DMS114 treated with DMSO at 0.1 percent for 48 hours (cell line): Measurements from ENCODE around the gene NUP35.
A peak's percentile ranks its signal among the peaks of the same experiment; 100 is the strongest.

ENCODE experiments used
- DNase-seq: peaks from one replicate; lab custom pipeline; 2025; ENCODE audit not compliant: unreplicated experiment; lab: John Stamatoyannopoulos, UW

Gene NUP35, protein sequence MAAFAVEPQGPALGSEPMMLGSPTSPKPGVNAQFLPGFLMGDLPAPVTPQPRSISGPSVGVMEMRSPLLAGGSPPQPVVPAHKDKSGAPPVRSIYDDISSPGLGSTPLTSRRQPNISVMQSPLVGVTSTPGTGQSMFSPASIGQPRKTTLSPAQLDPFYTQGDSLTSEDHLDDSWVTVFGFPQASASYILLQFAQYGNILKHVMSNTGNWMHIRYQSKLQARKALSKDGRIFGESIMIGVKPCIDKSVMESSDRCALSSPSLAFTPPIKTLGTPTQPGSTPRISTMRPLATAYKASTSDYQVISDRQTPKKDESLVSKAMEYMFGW

GRCh38 chr2:183124222-183124956 is at the start of gene NUP35:
Gene NUP35 (plus strand): TSS chr2:183124443. CDS start chr2:183124458, 15 bp downstream.
- DNase-seq, result peak; percentile 72

DNA sequence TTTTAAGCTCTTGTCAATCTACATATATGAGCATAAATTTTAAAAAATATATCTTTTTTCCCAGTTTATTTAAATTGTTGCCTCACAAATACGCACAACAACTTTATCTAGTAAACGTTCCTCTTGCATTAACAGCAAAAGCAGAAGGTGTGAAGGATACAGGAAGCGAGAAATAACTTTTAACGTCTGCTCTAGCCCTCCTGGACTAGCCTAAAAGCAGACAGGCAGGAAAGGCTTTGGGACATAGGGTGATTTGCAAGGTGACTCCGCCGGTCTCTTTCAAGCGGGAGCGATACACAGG is 46.1 kb upstream of the NUP35 start:
- DNase-seq, result no peak

- DNase-seq, result peak; percentile 67
Observed at GRCh38 chr2:183078464-183079138, 45.6 kb upstream of the NUP35 start, which contains the start of gene DUSP19. Gene DUSP19 (plus strand): TSS chr2:183078747. CDS start chr2:183078934, 187 bp downstream.

DNA sequence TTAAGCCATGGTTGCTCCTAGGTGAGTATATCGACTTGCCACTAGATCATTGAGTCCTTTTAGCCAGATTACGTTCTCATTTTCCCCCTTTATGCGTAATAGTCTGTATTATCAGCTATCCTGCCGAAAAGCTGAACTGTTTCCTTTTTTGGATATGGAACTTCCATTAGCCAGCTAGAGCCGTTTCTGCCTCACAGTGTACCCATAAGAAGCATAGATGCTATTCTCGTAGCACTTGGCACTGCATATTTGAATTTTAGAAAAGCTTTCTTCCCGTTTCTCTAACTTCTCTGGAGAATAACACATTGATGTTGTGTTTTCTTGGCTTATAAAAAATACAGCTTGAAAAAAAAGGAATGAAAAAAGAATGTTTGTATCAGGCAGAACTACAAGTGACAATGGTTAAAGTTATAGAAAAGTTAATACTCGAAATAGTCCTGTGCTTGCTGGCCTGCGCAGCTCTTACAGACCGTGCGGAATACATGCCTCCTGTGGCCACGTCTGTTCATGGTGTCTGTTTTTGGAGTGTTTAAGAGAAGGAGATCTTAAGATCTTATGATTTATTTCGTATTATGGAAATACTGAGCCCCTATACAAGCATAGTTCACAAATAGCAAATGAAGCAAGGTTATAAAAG is 45.0 kb upstream of the NUP35 start:
- no peak for DNase-seq

GRCh38 chr2:183081911-183082310 is 42.3 kb upstream of the NUP35 start:
- DNase-seq, result no peak

DNA sequence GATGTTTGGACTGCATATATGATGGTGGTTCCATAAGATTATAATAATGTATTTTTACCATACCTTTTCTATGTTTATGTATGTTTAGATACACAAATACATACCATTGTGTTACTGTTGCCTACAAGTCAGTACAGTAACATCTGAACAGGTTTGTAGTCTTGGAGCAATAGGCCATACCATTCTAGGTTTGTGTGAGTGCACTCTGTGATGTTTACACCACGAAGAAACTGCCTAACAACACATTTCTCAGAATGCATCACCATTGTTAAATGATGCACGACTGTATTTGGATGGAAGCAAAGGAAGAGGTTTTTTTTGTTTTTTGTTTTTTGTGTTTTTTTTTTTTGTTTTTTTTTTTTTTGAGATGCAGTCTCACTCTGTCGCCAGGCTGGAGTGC is 36.2 kb upstream of the NUP35 start:
- no peak for DNase-seq

GRCh38 chr2:183089192-183089851 is 34.9 kb upstream of the NUP35 start:
- DNase-seq, result no peak

DNA sequence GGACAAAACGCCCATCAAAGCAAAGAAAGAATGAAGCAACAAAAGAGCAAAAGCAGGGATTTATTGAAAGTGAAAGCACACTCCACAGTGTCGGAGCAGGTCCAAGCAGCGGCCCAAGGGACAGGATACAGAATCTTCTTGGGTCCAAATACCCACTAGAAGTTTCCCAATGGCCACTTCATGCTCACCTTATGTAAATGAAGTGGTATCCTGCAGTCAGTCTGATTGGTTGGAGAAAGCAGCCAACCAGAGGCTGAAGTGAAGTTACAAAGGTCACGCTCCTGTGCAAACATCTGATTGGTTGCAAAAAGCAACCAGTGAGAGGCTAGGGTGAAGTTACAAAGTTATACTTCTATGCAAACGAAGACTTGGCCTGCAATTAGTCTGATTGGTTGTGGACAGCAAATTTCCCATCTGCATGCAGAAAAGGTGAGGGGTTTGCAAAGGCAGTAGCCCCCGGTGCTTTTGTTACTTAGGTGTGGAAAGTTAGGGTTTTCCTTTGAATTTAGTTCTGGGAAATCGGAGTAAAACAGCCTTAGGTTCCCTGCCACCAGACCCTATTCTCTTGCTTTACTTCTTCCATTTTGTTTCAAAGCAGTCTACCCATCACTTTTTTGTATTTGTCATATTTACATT is 32.8 kb upstream of the NUP35 start:
- no peak for DNase-seq

GRCh38 chr2:183091954-183092345 is 32.3 kb upstream of the NUP35 start:
- no peak for DNase-seq

DNA sequence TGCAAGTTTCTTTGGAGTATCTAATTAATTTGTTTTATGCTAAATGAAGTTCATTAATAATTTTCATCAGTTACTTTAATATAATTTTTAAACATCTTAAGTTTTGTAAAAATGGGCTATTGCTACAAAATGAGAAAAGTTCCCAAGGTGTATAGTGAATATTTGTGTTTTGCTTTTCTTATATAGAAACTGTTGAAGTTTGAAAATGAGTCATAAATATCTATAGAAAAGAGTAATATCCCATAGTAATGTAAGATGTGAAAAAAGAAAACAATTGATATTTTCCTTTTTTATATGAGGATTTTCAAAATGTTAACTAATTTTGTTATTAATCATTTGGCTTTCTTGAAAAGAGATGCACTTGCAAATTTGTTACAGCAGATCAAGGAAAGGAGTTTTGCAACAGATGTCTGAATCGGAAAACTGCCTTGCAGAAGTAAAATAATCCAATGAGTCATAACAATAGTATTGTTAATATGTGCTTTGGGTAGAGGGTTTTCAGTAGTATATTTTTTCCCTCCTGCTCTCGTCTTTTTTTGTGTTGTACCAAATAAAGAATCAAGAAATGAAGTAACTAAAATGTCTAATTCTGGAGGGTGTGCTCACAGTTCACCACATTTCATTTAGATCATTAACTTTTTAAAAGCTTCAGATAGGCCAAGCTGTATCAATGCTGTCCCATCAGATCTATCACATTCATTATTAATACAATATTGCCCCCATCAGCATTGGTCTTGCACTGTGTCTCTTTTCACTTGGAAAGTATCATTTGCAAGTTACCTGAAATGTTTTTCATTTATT is 30.2 kb upstream of the NUP35 start:
- no peak for DNase-seq

DNA sequence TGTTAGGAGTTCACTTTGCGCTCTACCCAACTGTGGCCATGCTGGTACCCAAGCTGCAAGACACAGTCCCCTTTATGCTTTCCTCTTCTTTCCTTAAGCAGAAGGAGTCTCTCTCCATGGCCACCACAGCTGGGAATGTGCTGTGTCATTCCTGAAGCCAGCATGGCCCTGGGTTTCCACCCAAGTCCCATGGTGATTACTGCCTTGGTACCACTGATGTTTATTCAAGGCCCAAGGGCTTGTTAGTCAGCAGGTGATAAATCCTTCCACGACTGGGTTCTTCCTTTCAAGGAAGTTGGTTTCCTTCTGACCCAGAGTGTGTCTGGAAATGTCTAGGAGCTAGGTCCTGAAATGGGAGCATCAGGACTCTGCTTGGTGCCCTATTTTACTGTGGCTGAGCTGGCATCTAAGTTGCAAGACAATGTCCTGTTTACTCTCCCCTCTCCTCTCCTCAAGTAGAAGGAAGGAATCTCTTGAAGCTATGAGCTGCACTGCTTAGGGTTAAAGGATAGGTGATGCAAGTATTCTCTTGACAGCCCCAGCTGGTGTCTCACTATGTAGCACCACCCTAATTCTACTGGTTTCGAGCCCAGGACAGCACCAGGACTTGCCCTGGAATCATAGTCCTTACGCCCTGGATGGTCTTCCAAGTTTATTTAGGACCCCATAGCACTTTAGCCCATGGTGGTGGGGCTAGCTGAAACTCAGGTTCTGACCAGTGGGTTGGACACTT is 18.7 kb upstream of the NUP35 start:
- no peak for DNase-seq

DNA sequence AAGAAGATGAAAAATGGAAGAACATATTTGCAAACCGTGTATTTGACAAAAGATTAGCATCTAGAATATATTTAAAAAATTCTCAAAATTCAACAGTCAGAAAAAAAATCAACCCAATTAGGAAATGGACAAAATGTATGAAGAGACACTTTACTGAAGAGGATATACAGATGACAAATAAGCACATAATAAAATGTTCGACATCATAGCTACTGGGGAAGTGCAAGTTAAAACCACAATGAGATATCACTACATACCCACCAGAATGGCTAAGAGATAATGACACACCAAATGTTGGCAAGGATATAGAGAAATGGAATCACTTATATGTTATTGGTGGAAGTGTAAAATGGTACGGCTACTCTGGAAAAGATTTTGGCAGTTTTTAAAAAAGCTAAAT is 11.7 kb upstream of the NUP35 start:
- no peak for DNase-seq

DNA sequence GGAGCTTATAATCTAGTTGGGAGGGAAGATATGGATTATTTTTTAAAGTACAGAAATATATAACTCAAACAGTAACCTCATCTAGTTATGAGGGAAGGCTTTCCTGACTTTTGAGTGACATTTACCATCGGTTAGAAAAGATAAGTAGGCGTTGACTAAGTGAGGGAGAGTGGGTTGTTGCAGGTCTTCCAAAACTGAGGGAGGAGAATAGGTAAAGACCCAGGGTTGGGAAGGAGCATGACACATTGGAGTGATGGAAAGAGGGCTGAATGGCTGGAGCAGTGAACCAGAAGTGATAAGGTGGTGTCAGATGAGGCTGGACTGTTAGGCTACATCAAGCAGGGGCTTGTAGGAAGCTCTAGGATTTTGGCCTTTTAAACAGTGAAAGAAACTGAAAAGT is 10.6 kb upstream of the NUP35 start:
- no peak for DNase-seq

- DNase-seq, result no peak
Observed at GRCh38 chr2:183117226-183117625, 7.0 kb upstream of the NUP35 start.

DNA sequence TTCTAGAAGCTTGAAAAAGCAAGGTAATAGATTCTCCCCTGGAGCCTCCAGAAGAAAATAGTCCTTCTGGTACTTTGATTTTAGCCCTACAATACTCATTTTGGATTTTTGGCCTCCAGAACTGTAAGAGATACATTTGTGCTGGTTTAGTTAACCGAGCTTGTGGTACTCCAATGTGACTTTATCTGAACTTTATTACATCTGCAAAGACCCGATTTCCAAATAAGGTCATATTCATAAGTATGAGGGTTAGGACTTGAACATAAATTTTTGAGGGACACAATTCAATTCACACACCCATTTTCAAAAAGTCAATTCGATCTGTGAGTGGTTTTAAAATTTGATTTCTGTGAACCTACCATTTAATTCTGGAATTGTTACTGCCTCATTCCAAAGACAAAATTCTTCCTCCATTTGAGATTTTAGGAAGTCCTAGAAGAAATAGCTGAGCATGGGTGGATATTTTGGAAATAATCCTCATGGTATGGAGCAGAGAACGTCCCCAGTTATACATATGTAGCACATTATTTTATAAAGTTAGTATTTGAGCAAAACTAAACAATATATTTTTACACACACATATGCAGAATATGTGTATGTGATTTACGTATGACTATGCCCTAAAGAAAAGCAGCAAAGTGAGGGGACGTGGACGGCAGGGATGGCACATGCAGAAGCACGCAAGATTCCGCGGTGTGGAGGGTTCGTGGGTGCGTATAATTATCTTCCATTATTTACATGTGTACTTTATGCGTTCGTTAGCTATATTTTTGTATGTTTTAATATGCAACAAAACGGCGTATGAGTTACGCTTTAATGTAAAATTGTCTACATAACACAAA is 905 bp upstream of the NUP35 start:
- no peak for DNase-seq

- no peak for DNase-seq
Observed at GRCh38 chr2:183123959-183124221, 353 bp upstream of the NUP35 start.

DNA sequence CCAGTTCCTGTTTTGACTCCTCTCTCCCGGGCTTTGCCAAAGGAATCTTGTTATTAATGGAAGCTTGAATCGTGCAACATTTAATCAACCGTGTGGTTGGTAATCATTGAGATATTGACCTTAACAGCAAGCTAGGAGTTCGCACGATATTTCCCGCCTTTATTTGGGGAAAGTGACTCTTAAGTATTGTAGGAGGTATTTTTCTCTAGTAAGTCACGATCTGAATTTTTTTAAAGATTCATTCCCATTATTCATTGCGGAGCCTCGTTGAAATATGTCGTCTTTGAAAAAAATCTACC is 663 bp downstream of the NUP35 start:
- DNase-seq, result no peak

- no peak for DNase-seq
Observed at GRCh38 chr2:183125659-183126341, 1.6 kb downstream of the NUP35 start.
